Activated T-cell treated with anti-CD3 and anti-CD28 coated beads, Interleukin-2, amount 50 U/mL, for 4 hours (primary cell): ENCODE data around the gene ANKRD34C. TPM values are rescaled to one million over a fixed set of nuclear protein-coding genes. Genes with fewer than 3 reads are reported as not detected.

Experiments
- ATAC-seq, 2 donors: fragments of 200-7000 bp; cut with Tn5 transposase; one replicate each; pipeline ENCODE4 v1.10.0; 2021
- DNase-seq: peaks from one replicate; pipeline ENCODE4 v3.0.0-alpha.2; 2020
- H3K27me3 Mint-ChIP-seq: one replicate; pipeline ENCODE4 v1.8.0; 2021; ENCODE audit warnings: low read depth, mixed read lengths
- H3K36me3 Mint-ChIP-seq: one replicate; pipeline ENCODE4 v1.8.0; 2022; ENCODE audit warnings: mixed read lengths; ENCODE audit not compliant: insufficient read depth
- H3K4me1 Mint-ChIP-seq: one replicate; pipeline ENCODE4 v1.8.0; 2021; ENCODE audit warnings: low read depth, mixed read lengths
- H3K4me3 Mint-ChIP-seq: one replicate; pipeline ENCODE4 v1.8.0; 2021; ENCODE audit warnings: mild to moderate bottlenecking, moderate library complexity, mixed read lengths
- H3K9me3 Mint-ChIP-seq: one replicate; pipeline ENCODE4 v1.8.0; 2021; ENCODE audit warnings: mixed read lengths
- total RNA-seq, 3 donors: library from RNA; stranded (reverse); gene quantifications; one replicate each; pipeline ENCODE4 v1.2.1, GENCODE V29; 2021

The ANKRD34C gene
- total RNA-seq, 3 donors from 2014 or later, result not detected

DNA sequence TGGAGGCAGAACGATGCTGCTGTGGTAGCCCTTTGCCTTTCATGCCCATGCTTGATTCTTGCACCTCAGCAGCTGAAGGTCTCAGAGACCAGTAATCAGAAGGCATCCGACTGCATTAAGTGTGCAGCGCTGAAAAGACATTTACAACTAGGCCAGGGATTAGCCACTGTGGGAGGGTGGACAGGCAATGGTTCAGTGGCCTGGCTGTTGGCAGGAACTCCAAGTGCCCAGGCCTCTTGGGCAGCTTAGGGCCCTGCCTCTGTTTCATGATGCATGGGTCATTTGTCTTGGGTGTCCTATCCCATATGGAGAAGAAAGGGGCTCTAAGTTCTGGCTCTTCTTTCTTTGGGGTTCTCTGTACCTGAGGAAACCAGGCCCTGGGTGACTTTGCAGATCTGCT is 39.8 kb downstream of the ANKRD34C start:
- no peaks in the 10 kb centered on the region for H3K9me3 Mint-ChIP-seq
- no peak for DNase-seq
- no peaks in the 10 kb centered on the region for H3K27me3 Mint-ChIP-seq
- no peak for ATAC-seq
- H3K4me3 Mint-ChIP-seq, result no peak overlapping the region
- H3K4me1 Mint-ChIP-seq, result peaks cover 18% of the 10 kb centered on the region
- peaks cover 75% of the 10 kb centered on the region for H3K36me3 Mint-ChIP-seq

- peaks cover 75% of the 10 kb centered on the region for H3K36me3 Mint-ChIP-seq
- H3K4me1 Mint-ChIP-seq, result peaks cover 16% of the 10 kb centered on the region
- DNase-seq, result no peak
- no peaks in the 10 kb centered on the region for H3K9me3 Mint-ChIP-seq
- no peaks in the 10 kb centered on the region for H3K27me3 Mint-ChIP-seq
- H3K4me3 Mint-ChIP-seq, result no peak overlapping the region
- no peak for ATAC-seq
Measured at GRCh38 chr15:79322945-79323344, 40.4 kb downstream of the ANKRD34C start.

GRCh38 chr15:79329171-79329611 is 46.7 kb downstream of the ANKRD34C start:
- DNase-seq (no peak), ATAC-seq (no peak)
- Mint-ChIP-seq H3K27me3 (no peaks in the 10 kb centered on the region), H3K36me3 (peaks cover 30% of the 10 kb centered on the region), H3K4me3 (no peak overlapping the region), H3K9me3 (no peaks in the 10 kb centered on the region), H3K4me1 (no peaks in the 10 kb centered on the region)

Other genes starting within 250 kb of the ANKRD34C start
- under 1 TPM in 1 of 3 donors, not detected in 2; 0.05 TPM for gene RASGRF1, start 191.9 kb upstream of the ANKRD34C start, total RNA-seq
- 10 to 100 TPM; 48.9 to 66.6 (median 57.3) TPM for gene TMED3, start 28.4 kb downstream of the ANKRD34C start, total RNA-seq
- under 1 TPM; 0.42 to 0.63 (median 0.43) TPM for gene MINAR1, start 149.6 kb downstream of the ANKRD34C start, total RNA-seq